Neural progenitor cell (in vitro differentiated cells): ENCODE data around the gene KDM3A.

Source experiments
- CTCF ChIP-seq: fragments of 200-600 bp; sonication (generic); IDR thresholded peaks from 2 replicates; pipeline ENCODE4 v1.5.1; 2017; ENCODE audit warnings: antibody characterized with exemption, mild to moderate bottlenecking
- EZH2 ChIP-seq: fragments of 200-600 bp; sonication (generic); IDR thresholded peaks from 2 replicates; pipeline ENCODE4 v1.6.1; 2017; ENCODE audit warnings: antibody characterized with exemption, mild to moderate bottlenecking, moderate library complexity
- EZH2phosphoT487 ChIP-seq: fragments of 200-600 bp; sonication (generic); IDR thresholded peaks from 2 replicates; pipeline ENCODE4 v1.6.1; 2017; ENCODE audit warnings: antibody characterized with exemption

GRCh38 chr2:86412007-86412406, 29.2 kb upstream of the KDM3A start:
- TF ChIP-seq CTCF = no peak
- no peak for TF ChIP-seq EZH2phosphoT487
- no peak for TF ChIP-seq EZH2
